Spinal cord (tissue), 10 donors: ENCODE data around the gene LAIR1. TPM values are rescaled to one million over a fixed set of nuclear protein-coding genes. Genes with fewer than 3 reads are reported as not detected.

Source experiments
- DNase-seq, 6 donors: peaks; one replicate each; pipeline versions ENCODE4 v3.0.0 to v3.0.0-alpha.2; 2013 to 2015; ENCODE audit warnings: low spot score in 6 of 6, low read depth in 4 of 6
- H3K27ac ChIP-seq: one replicate; pipeline ENCODE4 v1.5.1; 2013; ENCODE audit warnings: low read depth, low read length, control low read depth
- H3K27me3 ChIP-seq: one replicate; pipeline ENCODE4 v1.6.1; 2013; ENCODE audit warnings: low read length; ENCODE audit not compliant: control insufficient read depth, insufficient read depth
- H3K36me3 ChIP-seq: one replicate; pipeline ENCODE4 v1.6.1; 2013; ENCODE audit warnings: low read length; ENCODE audit not compliant: control insufficient read depth, insufficient read depth
- H3K4me1 ChIP-seq: one replicate; pipeline ENCODE4 v1.6.1; 2013; ENCODE audit warnings: low read length; ENCODE audit not compliant: control insufficient read depth, insufficient read depth
- H3K4me3 ChIP-seq: one replicate; pipeline ENCODE4 v1.5.1; 2013; ENCODE audit warnings: low read depth, low read length, control low read depth
- H3K9me3 ChIP-seq: one replicate; pipeline ENCODE4 v1.6.1; 2013; ENCODE audit warnings: low read length; ENCODE audit not compliant: control insufficient read depth, insufficient read depth
- WGBS: methylation state at CpG from one replicate; pipeline ENCODE4 v1.1.5; 2013; ENCODE audit warnings: missing lambda C conversion rate; ENCODE audit not compliant: insufficient coverage; 5-methylcytosine and 5-hydroxymethylcytosine counted together
- polyA plus RNA-seq, 2 donors: library from polyadenylated mRNA; unstranded; fragments of 120-200 nt; gene quantifications; one replicate each; pipeline ENCODE4 v1.2.1, GENCODE V29; 2013; ENCODE audit not compliant: insufficient read length in 2 of 2
- total RNA-seq, 2 donors: library from RNA; depleted of rRNA in 1 of 2; stranded (reverse); fragments of 120-200 nt in 1 of 2; fragments of >200 nt in 1 of 2; gene quantifications; one replicate each; pipeline versions ENCODE4 v1.2.3 to v1.2.4, GENCODE V29; 2013 to 2014
- donor health status: healthy.

The LAIR1 gene
- total and polyA plus RNA-seq, 4 donors: 6.7 to 12.3 (median 8.1) TPM

GRCh38 chr19:54312436-54313377 lies 52.0 kb downstream of the LAIR1 start, which contains the start of gene LILRA5:
Gene LILRA5 (minus strand): TSS chr19:54313166. CDS start chr19:54313019, 147 bp downstream.
- no peak within 1 kb of the TSS for H3K27ac ChIP-seq
- no peaks in the 10 kb centered on the region for H3K36me3 ChIP-seq
- no peaks in the 10 kb centered on the region for H3K9me3 ChIP-seq
- DNase-seq: no peak
- H3K27me3 ChIP-seq: peaks cover 2% of the 10 kb centered on the region
- no peaks in the 10 kb centered on the region for H3K4me1 ChIP-seq
- no peak within 1 kb of the TSS for H3K4me3 ChIP-seq
- 52% methylated on average over 12 of the region's 13 CpGs for WGBS

- WGBS: 54% methylated on average over 5 of the region's 6 CpGs
- H3K27me3 ChIP-seq: peaks cover 2% of the 10 kb centered on the region
- H3K4me3 ChIP-seq: no peak overlapping the region
- H3K27ac ChIP-seq: no peak overlapping the region
- DNase-seq: no peak
- no peaks in the 10 kb centered on the region for H3K9me3 ChIP-seq
- H3K4me1 ChIP-seq: no peaks in the 10 kb centered on the region
- H3K36me3 ChIP-seq: no peaks in the 10 kb centered on the region
Observed at GRCh38 chr19:54312011-54312410, 52.7 kb downstream of the LAIR1 start.

- H3K4me1 ChIP-seq: no peaks in the 10 kb centered on the region
- no peaks in the 10 kb centered on the region for H3K9me3 ChIP-seq
- H3K27me3 ChIP-seq: no peaks in the 10 kb centered on the region
- H3K27ac ChIP-seq: no peak overlapping the region
- H3K36me3 ChIP-seq: no peaks in the 10 kb centered on the region
- no peak for DNase-seq
- H3K4me3 ChIP-seq: no peak overlapping the region
- WGBS: no CpG with 5 or more reads among the region's 5 CpGs
Observed at GRCh38 chr19:54311486-54311885, 53.2 kb downstream of the LAIR1 start.

GRCh38 chr19:54310543-54310942 lies 54.2 kb downstream of the LAIR1 start:
- 89% methylated on average over 5 of the region's 5 CpGs for WGBS
- Histone ChIP-seq H3K27ac (no peak overlapping the region), H3K4me3 (no peak overlapping the region), H3K9me3 (no peaks in the 10 kb centered on the region), H3K36me3 (no peaks in the 10 kb centered on the region), H3K4me1 (no peaks in the 10 kb centered on the region), H3K27me3 (no peaks in the 10 kb centered on the region)
- no peak for DNase-seq

- H3K36me3 ChIP-seq: no peaks in the 10 kb centered on the region
- 84% methylated on average over 7 of the region's 12 CpGs for WGBS
- H3K9me3 ChIP-seq: no peaks in the 10 kb centered on the region
- no peak for DNase-seq
- peaks cover 4% of the 10 kb centered on the region for H3K27me3 ChIP-seq
- no peaks in the 10 kb centered on the region for H3K4me1 ChIP-seq
- no peak overlapping the region for H3K27ac ChIP-seq
- no peak overlapping the region for H3K4me3 ChIP-seq
Observed at GRCh38 chr19:54309811-54310210, 54.9 kb downstream of the LAIR1 start.

- Histone ChIP-seq H3K9me3 (no peaks in the 10 kb centered on the region), H3K36me3 (no peaks in the 10 kb centered on the region), H3K27me3 (peaks cover 4% of the 10 kb centered on the region), H3K4me1 (no peaks in the 10 kb centered on the region), H3K27ac (no peak overlapping the region), H3K4me3 (no peak overlapping the region)
- WGBS: 83% methylated on average over 2 of the region's 5 CpGs
- DNase-seq: no peak
Observed at GRCh38 chr19:54307389-54308020, 57.2 kb downstream of the LAIR1 start.

GRCh38 chr19:54305141-54305540 lies 59.6 kb downstream of the LAIR1 start:
- Histone ChIP-seq H3K4me3 (no peak overlapping the region), H3K27ac (no peak overlapping the region), H3K9me3 (no peaks in the 10 kb centered on the region), H3K4me1 (no peaks in the 10 kb centered on the region), H3K27me3 (peaks cover 4% of the 10 kb centered on the region), H3K36me3 (no peaks in the 10 kb centered on the region)
- DNase-seq: no peak
- 60% methylated on average over 1 of the region's 1 CpG for WGBS

GRCh38 chr19:54302257-54302656 lies 62.5 kb downstream of the LAIR1 start:
- Histone ChIP-seq H3K27ac (no peak overlapping the region), H3K36me3 (no peaks in the 10 kb centered on the region), H3K4me3 (no peak overlapping the region), H3K27me3 (peaks cover 7% of the 10 kb centered on the region), H3K4me1 (no peaks in the 10 kb centered on the region), H3K9me3 (no peaks in the 10 kb centered on the region)
- WGBS: 72% methylated on average over 3 of the region's 4 CpGs
- DNase-seq: no peak
